Spleen (tissue), 7 donors: ENCODE data around the gene CRB1.

Experiments
- POLR2AphosphoS5 ChIP-seq, 3 donors: sonication (generic); formaldehyde crosslinking; IDR thresholded peaks; one replicate each; pipeline ENCODE4 v1.5.1; 2017; ENCODE audit warnings: antibody characterized with exemption in 3 of 3
- TF ChIP-seq, protein P1 (sequence below), 11 experiments: fragments of 200-600 bp in 7 of 11; fragments of 450-650 bp in 4 of 11; sonication (generic) in 4 of 11; IDR thresholded peaks in 8 of 11; conservative IDR thresholded peaks in 3 of 11; 1 replicate in 7 of 11; 2 replicates in 4 of 11; pipeline versions ENCODE4 v1.4.0 to v1.8.0; 2016 to 2021; ENCODE audit warnings: antibody characterized with exemption in 11 of 11, inconsistent platforms in 4 of 11, mild to moderate bottlenecking in 1 of 11
- donor health status: DM: no; HTN: no; CAD: no; lungs with moderate emphysema.
- donor health status: DM: no; HTN: no; CAD: no.
- donor health status: DM: no; HTN: no; CAD: no.

DNA sequence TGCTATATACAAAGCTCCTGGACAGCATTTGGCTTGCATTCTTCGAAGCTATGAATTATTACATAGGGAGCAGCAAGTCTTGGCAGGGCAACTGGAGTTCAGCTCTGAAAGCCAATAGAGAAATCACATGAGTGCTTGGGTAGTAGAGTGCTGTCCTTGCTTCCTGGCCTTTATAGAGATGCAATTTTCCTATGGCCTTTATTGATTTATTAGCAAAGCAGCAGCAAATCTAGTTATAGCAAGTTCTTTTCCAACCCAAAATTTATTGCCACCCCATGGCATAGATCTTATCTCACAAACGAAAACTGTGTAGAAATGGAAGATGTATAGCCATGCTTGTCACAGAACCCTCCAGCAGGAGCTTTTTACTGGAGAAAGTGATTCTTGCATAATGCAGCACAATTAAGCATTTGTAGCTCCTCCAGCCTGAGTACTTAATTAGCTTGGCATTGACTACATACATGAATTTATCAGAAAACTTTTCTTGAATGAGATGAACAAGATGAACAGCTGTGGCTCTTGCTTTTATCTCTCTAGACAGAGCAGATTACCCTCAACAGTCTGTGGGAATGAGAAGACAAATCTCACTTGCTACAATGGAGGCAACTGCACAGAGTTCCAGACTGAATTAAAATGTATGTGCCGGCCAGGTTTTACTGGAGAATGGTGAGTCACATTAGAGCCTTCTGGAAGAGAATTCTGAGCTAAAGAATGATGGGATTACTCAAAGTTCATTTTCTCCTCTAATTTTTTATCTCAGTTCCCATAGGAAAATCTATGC is 170.1 kb downstream of the CRB1 start:
- TF ChIP-seq, protein P1, sequence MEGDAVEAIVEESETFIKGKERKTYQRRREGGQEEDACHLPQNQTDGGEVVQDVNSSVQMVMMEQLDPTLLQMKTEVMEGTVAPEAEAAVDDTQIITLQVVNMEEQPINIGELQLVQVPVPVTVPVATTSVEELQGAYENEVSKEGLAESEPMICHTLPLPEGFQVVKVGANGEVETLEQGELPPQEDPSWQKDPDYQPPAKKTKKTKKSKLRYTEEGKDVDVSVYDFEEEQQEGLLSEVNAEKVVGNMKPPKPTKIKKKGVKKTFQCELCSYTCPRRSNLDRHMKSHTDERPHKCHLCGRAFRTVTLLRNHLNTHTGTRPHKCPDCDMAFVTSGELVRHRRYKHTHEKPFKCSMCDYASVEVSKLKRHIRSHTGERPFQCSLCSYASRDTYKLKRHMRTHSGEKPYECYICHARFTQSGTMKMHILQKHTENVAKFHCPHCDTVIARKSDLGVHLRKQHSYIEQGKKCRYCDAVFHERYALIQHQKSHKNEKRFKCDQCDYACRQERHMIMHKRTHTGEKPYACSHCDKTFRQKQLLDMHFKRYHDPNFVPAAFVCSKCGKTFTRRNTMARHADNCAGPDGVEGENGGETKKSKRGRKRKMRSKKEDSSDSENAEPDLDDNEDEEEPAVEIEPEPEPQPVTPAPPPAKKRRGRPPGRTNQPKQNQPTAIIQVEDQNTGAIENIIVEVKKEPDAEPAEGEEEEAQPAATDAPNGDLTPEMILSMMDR (IDR thresholded peaks at IDR 0.05 in 8 of 11, conservative IDR thresholded peaks at IDR 0.05 in 3 of 11) = no peak
- TF ChIP-seq POLR2AphosphoS5 (IDR thresholded peaks at IDR 0.05) = no peak
